NCI-H2107 treated with DMSO at 0.1 percent for 48 hours (cell line): Measurements from ENCODE around the gene OPCML.

ENCODE experiments used
- DNase-seq: peaks from one replicate; lab custom pipeline; 2025; ENCODE audit not compliant: unreplicated experiment; lab: John Stamatoyannopoulos, UW

The OPCML gene

DNA sequence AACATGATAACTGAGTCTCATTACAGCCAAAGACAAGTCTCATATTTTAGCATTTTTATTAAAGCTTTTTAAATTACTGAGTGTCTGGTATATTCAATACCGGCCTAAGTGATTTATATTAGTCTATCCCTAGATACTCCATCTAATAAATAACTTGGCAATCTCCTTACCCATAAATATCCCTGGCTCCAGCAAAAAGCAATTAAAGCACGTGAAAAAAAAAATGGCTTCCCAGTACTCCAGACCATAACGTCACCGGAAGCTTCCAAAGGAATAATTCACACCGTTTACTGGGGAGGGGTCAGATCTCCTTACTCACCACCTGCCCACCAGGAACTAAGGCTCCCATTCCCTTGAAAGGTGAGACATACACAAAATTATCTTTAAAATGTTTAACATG is 988.3 kb downstream of the OPCML start:
- DNase-seq = no peak

DNA sequence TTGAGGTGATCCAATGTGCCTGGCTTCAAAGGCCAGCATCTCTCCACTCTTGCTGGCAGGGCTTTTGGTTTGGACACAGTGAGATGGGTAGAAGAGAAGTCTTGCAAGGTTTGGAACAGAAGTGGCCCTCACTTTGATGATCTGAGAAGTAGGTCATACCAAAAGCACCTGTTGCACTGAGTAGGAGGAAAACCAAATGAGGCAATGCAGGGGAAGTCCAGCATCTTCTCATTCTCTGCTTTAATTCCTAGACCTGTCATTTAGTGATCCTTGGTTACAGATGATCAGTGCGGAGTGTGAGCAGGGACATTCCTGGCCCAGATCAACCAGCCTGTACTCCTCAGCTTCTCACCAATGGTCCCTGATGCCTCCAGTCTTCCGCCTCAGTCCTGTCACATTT is 990.5 kb downstream of the OPCML start:
- no peak for DNase-seq

DNA sequence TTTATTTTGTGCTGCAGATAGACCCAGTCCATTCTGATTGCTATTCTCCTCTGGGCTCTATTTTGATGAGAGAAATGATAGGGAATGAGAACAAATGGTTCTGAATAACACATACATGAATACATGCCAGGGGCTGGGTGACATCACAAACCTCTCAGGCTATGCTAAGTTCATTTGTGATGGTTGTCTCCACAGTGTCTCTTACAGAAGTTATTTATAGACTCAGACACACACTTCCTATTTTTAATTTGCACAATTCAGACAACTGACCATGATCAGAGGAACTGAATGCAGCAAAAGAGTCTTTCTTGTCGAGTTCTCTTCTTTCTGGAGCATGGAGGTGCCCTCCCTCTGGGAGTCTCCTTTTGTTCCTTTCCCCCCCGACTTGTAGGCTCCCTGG is 991.7 kb downstream of the OPCML start:
- no peak for DNase-seq

DNA sequence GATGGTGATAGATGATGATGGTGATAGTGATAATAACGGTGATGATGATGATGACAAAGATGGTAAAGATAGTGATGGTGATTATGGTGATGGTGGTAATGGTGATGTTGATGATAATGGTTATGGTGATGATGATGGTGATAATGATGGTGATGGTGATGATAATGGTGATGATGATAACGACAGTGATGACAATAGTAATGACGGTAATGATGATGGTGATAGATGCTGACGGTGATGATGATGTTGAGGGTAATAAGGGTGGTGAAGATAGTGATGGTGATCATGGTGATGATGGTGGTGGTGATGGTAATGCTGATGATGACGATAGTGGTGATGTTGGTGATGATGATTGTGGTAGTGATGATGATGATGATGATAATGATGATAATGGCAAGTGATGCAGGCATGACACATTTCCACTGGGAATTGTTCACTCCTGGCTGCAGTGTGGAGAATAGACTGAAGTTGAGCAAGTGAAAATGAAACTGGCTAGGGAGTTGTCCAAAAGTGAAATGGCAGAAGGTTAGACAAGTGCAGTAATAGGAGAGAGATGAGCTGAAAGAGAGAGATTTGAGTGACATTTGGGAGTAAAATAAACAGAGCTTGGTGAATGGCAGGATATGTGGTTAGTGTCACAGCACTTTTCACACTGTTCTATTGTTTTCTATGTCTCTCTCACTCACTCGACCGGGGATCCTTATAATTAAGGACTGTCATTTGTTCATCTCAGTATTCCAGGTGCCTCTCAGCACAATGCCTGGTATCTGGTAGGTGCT is 992.5 kb downstream of the OPCML start:
- no peak for DNase-seq

DNA sequence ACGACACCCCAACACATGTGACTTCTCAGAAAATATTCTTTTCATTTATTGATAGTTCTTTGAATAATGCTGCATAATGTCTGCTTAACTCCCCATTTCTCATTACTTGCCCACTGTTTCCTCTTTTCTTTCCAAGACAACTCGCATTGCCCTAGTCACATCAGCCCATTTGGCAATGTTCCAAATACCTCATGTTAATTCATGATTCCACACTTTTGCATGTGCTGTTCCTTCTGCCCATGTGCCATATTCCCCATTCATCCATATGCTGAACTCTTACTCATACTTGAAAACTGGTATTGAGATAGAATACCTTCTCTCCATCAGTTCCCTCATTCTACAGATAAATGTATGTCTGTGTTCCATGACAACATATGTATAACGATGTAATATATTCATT is 993.7 kb downstream of the OPCML start:
- DNase-seq = no peak

DNA sequence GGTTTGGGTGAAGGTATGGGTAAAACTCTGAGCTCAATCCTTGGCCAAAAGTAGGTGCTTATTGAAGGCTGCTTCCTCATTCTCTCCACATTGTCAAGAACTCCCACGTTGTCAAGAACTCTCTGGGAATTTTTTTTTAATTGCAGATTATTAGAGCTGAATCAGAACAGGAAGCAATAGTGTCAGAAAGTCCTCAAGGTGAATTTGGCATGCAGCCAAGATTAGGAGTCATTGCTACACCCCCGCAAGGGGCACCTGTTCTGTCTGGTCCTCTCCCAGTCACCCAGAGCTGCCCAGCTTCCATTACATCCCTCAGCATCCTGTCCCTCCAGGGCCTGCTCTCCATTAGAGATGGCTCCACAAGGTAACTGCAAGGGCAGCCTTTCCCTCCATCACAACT is 996.5 kb downstream of the OPCML start:
- no peak for DNase-seq

DNA sequence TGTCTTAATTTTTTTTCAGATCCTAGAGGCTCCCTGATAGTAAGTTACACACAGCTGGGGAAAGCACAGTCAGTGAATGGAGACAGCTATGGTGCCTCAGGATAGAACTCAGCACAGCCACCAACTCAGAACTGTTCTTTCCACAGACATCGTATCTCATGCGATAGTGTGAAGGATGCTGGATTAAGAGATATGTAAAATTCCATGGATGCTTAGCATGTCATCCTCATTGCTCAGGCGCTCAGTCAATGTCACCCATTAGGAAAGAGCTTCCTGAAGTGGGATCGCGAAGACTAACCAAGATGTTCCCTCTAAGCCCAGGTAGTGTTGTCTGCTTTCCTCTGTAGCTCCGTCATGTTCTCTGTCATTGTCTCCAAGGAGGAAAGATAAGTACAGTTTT is 1000.4 kb downstream of the OPCML start:
- DNase-seq = no peak

DNA sequence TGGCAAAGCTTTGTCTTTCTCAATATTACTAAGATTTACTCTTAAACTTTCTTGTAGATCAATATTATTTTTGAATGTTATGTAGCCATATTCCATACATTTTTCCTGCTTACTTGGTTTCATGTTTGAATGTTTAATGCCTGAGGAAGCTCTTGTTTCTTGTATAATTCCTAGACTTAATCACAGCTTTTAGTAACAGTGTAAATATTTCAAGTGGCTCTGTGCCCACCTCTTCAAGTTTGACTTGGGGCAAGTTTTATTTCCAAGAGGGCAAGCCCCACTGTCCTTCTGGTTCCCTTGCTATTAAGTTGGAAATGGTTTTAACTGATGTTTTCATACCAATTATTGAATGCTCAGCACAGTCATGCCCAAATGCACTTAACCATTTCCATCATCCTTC is 1004.1 kb downstream of the OPCML start:
- no peak for DNase-seq

DNA sequence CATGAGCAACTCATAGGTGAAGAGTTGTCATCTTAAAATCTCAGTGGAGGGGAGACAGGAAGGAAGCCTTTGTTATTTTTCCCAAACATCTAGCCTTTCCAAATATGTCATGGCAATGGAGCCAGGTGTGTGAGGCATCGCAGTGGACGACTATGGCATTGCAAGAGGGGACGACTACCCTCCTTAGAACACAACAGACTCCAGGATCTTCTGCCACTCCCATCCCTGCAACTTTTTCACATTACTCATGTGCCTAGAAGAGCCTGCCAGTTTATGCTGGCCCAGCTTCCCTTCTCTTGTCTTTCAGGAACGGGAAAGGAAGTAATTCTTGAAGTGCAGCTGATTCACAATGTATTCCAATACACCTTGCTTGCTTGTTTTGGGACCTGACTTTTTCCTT is 1008.4 kb downstream of the OPCML start:
- DNase-seq = no peak

DNA sequence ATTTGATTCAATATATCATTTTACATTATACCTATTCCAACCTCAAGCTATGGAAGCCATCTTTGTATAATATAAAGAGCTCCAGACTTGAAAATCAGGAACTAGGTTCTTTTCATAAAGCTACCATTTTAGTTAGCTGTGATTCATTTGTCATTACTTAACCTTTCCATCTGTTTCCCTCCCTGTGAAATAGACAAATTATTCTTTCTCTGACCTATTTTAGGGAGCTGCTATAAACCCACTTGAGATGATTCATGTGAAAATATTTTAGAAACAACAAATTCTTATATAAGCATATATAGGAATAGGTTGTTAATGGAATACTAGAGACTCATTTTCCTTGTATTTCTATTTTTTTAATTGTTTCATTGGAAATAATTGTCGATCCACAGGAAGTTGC is 1012.1 kb downstream of the OPCML start:
- no peak for DNase-seq

DNA sequence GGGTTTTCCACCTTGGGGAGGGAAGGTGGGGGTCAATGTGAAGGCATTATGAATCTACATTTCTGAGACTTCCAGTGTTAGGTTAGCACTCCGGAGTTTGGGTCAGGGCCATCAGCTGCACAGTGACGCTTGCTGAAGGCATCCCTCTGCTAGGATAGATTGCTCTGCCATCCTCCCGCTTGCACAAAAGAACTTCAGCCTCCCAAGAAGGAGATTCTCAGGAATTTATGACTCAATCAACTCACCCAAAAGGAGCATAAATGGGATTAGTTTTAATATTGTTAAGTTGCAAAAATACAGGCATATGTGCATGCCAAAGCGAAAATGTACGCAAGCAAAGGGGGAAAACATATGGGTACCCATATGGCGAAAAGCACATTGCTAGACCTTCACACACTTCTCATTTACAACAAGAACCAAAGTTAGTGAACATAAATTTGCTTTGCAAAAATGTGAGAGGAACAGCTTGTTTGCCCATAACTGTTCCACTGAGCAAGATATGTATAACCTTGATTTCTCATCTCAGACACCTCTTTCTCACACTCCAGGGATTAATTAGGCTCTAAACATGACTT is 1013.0 kb downstream of the OPCML start:
- no peak for DNase-seq

DNA sequence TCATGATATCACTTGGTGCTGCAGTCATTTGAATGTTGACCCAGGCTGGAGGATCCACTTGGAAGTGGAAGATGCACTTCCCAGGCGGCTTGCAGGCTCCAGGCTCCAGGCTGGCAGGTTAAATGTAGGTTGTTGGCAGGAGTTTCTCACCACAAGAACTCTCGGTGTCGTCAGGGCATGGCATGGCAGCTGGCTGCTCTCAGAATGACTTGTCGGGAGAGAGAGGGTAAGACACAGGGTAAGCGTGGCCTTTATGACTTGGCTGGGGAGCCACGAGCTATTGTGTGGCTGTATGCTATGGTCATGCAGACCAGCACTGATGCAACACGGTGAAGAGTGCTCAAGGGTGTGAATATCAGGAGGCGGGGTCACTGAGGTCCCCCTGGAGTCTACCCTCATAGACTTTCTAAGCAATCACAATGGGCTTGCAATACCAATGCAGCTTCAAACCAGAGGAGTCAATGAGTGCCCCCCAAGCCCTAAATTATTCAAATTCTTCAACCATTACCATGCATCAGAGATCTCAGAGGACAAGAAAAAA is 1027.7 kb downstream of the OPCML start:
- no peak for DNase-seq

DNA sequence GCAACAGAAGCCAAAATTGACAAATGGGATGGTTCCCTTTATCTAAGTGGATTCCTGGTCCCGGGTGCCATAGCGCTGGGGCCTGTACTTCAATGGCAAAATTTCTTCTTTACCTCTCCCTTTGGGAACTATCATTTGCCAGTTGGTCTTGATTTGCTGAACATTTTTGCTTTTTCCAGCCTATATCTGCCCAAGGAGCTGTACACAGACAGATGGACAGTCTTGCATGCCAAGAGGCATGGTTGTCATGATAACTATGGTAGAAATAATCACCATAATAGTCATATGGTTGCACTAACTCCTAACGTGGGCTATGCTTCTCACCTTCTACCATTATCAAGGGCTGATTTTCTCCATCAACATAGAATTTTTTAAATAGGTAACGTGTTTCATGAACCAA is 1030.9 kb downstream of the OPCML start:
- no peak for DNase-seq

DNA sequence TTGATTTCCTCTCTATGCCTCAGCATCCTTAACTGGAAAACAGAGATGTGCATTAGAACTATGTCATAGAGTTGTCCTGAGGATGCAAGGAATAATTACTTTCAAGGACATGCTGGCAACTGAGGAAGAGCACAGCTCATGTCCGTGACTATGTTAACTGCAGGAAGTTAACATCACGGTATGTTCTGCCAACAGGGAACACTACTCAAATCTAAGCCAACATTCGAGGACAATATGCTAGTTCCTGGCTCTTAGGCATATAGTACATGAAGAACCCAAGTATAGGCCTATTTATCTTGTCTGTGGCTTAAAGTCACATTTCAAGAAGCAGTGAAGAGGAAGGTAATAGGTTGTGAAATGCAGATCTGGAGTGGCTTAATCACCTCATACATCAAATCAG is 1032.6 kb downstream of the OPCML start:
- no peak for DNase-seq

DNA sequence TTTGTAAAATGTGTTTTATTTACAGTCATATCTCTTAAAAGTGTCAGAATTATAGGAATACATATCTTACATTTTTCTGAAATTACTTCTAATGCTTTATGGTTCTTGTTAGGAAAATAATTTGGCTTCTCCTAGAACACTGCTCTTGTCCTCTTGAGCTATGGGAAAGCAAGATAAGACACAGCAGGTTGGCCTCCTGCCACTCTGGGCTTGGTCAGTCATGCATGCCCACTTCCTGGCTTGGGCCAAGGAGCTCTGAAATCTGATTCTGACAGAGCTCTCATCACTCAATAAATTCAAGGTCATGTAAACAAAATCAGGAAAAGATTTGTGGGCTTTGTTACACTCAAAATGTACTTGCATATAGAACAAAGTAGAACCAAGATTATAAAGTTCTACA is 1036.0 kb downstream of the OPCML start:
- DNase-seq = no peak

DNA sequence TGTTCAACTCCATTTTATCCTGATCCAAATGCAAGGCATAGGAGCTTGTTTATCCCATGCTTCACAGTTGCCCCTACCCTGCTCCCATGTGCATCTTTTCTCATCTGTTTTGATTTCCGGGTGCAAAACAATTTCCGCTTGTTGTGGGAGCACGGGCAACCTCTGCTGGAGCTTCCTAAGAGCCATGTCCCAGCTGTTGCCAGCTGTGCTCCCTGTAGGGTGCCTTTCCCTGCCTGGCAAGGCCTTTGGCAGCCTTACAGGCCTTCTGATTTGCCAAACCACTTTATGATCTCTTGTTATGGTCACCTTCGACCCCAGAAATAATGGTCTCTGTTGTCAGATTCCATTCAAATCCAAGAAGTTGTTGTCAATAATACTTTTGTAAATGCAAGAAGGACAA is 1038.5 kb downstream of the OPCML start:
- no peak for DNase-seq

DNA sequence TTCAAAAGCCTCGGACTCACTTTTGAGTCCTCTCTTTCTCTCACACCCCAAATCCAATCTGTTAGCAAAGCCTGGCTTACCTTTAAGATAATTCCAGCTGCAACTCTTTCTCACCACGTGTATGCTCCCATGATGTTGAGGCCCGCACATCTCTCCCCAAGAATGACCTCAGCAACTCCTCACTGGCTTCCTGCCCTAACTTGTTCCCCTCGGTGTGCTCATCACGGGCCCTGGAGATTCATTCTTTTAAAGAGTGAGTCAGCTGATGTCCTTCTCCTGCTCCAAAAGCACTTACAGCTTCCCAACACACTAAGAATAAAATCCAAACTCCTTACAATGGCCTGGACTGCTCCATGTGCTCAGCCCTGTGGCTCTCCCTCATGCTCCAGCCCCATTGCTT is 1041.3 kb downstream of the OPCML start:
- DNase-seq = no peak

DNA sequence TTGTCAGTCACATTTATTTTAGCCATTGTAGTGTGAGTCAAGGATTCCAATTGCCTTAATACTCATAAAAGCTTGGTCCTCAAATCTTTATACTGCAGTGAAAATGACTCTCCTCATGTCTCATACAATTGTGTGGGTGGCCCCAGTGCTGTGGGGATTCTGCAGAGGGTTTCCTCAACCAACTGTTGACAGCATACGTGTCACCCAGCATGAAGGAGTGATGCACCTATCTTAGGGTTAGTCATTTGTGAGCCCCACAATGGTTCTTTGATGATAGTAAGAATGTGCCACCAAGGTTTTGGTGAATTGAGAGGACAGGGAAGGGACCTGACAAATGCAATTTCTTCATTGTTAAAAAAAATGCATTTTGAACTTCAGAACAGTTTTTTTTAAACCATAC is 1046.2 kb downstream of the OPCML start:
- DNase-seq = no peak

DNA sequence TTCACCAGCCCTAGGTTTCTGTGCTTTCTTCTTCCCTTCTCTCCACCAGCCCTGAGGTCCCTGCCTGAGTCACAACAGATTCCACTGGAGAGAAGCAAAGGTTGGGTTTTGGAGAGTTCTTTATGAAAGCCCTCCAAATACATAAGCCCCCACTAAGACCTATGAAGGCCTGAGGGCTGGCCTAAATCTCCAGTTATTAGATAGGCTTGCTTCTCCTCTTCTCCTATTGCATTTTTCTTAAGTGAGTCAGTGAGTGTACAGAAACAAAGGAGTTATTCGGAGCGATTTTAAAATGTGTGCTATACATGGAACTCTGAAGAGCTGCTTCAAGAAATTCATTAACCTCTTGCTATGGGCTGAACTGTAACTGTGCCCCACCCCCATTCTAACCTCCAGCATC is 1057.3 kb downstream of the OPCML start:
- no peak for DNase-seq

DNA sequence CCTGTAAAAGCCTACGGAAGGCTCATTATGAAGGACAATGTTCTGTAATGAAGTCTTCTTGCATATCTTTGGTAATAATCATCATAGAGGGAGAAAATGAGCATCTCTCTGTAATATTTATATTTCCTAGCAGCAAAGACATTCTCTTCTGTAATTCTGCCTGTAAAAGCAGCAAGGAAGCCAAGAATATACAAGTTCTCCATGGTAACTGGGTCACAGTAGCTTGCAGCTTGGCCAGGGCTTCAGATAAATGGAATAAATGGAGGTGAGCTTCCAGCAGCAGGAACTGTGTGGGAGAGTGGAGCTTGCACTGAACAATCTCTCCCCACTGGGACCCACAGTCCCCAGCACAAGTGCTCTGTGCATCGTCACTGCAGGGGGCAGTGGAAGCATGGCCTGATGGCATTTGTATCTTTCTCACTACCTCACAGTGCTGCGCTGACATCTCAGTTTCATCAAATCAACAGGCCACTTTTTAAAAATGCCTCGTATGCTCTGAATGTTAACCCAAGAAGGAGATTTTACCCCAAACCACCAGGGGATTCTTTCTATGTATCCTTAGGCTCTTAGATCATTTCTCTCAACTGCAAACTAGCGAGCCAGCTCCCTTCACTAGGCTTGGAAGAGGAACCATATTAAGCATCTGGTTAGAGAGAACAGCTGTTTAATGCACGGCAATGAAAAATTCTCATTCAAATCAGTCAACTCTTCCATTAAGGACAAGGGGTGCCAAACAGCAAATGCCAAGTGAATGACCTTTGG is 1059.7 kb downstream of the OPCML start:
- no peak for DNase-seq

DNA sequence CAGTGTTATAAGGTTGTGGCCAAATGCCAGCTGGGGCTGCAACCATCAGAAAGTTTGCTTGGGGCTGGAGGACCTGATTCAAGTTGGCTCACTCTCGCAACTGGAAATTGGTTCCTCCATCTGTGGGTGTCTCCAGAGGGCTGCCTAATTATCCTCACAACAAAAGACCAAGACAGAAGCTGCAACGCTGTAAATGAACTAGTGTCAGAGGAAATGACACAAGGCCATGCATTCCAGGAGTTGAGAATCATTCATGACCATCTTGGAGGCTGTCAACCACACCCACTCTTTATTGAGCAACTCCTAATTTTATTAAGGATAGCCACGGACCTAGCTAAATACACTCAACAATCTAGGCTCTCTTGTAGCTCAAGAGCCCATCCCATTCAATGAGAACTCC is 1060.8 kb downstream of the OPCML start:
- DNase-seq = no peak

DNA sequence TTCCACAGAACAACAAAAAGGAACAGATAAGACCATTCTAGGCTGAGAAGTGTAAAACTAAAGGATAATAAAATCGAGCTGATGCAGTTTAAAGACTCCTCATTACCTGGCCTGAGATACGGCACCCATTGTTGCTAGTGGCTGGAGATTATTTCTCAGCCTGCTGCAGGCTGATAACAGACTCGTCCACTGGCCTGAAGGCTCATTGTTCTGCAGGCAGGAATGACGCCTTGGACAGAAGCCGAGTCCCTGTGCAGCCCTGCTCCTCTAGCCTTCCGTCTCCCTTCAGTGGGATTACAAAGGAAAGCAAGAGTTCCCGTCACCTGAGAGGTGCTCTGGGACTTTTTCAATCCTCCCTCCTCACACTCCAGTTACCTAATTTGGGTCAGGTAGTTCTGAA is 1065.3 kb downstream of the OPCML start:
- no peak for DNase-seq
